Iris pigment epithelial cell (primary cell): ENCODE measurements around the gene CHSY3.

ENCODE experiments used
- DNase-seq: peaks from one replicate; pipeline ENCODE4 v3.0.0-alpha.2; 2011; ENCODE audit warnings: low read depth

CHSY3 gene

DNA sequence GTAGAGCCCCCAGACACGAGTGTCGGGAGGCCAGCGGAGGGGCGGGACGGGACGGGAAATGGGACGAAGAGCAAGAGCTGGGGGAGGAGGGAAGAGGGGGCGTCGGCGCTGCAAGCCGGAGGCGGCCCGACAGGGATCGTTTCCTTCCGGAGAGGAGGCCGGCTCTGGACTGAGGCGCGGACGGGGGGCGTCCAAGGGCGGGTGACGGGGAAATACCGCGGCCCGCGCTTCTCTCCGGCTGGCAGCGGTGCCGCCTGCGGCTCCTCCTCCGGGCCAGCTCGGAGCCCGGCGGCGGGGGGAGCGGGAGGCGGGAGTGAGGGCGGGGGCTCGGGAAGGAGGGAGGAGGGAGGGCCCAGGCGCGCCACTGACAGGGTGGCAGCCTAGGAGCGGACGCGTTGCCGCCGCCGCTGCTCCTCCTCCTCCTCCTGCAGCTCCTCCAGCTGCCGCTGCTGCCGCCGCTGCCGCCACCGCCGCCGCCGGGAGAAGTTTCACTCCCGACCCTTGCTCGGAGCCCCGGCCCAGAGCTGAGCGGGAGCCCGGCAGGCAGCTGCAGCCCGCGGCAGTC lies at the start of gene CHSY3:
TSS of gene CHSY3 (plus strand) at position 364 of the 565 bp plus-strand sequence.
- peak; percentile 71 for DNase-seq

DNA sequence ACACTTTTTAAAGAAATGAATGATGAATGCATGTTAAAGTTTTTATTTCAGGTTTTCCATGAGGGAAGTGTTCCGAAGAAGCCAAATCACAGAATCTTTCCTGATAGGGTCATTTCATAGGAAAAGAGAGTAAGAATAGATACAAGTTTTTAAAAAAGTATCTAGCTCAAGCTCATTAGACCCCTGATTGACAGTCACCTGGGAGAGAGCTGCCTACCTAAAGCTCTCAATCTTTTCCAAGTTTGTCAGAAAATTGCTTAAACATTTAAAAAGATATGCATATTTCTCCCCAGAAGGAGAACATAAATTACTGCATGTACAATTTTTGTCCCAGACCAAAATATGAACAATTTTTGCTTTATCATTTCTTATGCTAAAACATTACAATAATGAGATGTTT lies 47.9 kb upstream of the CHSY3 start:
- no peak for DNase-seq

DNA sequence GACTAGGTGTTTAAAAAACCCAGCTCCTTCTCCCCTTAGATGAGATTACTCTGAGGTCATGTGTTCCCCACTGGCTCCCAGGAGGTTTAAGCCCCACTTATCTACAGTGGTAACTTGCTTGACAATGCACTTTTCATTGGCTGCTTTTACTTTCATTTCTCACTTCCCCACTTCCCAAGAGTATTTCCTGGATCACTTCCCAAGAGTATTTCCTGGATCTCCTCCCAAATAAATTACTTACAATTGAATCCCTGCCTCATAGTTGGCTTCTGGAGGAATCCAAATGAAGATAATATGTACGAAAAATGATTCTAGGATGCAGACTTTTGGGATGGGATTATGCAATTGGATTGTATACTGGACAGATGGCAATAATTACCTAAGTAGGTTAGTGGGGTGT lies 47.1 kb upstream of the CHSY3 start:
- no peak for DNase-seq

DNA sequence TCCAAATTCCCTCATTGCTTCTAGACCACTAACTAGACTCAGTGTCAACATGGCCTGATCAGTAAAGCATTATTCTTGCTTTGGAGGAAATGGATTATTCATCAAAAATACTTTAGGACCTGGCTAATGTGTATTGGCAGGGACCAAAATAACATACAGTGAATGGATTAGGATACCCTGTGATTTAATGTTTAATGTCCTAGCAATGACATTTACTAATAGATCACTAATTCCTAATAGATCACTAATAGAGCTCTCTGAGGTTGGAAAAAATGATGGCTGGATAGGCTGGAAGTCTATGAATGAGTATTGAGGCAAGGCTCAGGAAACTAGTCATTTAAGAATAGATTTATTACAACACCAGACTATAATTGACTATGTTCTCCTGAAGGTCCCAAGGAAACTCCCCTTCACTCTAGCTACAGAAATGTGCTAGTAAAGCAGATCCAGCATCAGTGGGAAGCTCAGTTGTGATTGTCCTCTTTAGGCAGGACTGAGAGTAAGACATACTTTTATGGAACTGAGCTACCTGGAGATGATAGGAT lies 46.1 kb upstream of the CHSY3 start:
- no peak for DNase-seq

DNA sequence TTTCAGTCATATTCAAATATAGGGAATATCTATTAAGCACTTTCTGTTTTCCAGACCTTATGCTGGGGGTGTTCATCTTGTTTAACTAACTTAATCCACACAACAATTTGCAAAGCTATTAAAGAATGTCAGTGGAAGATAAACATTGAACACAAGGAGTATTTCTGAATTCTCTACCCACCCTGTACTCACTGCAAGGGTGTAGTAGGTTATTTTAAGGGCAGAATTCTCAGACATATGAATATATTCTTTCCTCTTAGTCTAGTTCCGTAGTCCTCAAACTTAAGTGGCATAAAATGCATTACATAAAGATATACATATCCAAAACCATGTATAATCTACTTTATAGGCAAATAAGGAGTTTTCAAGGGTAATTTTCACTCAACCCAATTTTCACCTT lies 19.9 kb upstream of the CHSY3 start:
- DNase-seq: no peak

DNA sequence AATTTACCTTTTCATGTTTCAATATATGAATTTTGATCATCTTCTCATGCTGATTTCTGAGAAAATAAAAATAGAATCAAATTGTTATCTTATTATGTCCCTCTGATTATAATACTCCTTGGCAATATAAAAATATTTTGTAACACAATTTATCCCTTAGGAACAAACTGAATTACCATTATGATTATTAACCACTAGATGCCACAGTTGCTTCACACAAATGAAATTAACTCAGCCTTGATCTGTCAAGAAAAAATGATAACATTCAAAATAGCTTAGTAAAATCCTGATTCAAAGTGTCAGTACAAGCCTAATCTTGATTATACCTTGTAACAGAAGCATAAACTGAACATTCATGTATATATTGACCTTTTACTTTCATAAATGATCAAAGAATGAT lies 4.8 kb upstream of the CHSY3 start:
- DNase-seq: peak; percentile 37

DNA sequence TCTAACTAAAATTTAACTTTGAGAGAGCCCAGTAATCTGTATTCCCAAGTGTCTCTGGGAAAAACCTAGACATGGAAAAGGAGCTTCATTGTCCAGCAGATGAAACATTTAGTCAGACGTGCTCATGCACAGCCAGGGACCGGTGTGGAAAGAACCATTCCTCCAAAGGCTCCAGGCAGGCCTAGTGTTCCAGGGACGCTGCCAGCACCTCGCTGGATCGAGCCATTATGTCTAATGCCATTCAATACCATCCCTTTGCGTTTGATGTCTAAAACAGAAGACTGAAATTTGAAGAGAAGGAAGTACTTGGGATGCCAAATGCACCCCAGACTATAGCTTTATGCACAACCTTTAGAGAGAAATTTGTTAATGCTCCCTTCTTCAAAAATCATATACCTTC lies 1.4 kb upstream of the CHSY3 start:
- no peak for DNase-seq

DNA sequence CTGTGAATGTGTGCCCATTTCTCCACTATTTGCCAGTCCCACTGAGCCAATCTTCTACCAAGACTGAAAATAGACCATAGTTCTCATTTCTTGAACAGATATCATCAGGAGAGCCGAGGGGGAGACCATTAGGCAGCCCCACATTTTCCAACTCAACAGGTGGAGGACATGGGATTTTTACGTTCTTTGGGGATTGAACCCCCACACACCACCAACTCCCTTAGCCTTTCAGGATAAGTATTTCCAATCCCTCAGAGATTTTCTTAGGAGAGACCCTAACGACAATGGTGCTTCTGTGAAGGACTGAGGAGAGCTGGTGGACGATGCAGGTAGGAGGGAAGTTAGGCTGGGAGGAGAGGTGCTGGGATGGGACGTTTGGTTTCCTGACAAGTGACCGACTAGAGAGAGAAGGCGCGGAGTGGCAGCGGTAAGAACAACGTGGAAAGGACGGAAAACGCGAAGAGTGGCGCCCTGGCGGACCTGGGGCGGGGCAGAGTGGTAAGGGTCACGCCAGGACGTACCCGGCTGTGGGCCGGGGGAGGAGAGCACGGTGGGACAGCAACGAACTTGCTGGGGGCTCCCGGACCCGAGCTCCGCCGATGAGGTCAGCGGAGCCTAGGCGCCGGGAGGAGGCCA lies 681 bp upstream of the CHSY3 start:
- no peak for DNase-seq

DNA sequence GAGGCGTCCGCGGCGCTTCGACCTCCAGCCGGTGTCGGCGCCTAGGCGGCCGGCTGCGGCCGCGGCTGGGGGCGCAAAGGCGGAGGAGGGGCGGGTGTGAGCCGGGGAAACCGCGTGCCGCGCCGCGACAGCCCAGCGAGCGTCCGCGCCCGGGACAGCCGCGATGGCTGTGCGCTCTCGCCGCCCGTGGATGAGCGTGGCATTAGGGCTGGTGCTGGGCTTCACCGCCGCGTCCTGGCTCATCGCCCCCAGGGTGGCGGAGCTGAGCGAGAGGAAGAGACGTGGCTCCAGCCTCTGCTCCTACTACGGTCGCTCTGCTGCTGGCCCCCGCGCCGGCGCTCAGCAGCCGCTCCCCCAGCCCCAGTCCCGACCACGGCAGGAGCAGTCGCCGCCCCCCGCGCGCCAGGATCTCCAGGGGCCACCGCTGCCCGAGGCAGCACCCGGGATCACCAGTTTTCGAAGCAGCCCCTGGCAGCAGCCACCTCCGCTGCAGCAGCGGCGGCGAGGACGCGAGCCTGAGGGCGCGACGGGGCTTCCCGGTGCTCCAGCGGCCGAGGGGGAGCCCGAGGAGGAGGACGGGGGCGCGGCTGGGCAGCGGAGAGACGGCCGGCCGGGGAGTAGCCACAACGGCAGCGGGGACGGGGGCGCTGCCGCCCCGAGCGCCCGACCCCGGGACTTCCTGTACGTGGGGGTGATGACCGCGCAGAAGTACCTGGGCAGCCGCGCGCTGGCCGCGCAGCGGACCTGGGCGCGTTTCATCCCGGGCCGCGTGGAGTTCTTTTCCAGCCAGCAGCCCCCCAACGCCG lies 605 bp downstream of the CHSY3 start:
- peak; percentile 13 for DNase-seq

DNA sequence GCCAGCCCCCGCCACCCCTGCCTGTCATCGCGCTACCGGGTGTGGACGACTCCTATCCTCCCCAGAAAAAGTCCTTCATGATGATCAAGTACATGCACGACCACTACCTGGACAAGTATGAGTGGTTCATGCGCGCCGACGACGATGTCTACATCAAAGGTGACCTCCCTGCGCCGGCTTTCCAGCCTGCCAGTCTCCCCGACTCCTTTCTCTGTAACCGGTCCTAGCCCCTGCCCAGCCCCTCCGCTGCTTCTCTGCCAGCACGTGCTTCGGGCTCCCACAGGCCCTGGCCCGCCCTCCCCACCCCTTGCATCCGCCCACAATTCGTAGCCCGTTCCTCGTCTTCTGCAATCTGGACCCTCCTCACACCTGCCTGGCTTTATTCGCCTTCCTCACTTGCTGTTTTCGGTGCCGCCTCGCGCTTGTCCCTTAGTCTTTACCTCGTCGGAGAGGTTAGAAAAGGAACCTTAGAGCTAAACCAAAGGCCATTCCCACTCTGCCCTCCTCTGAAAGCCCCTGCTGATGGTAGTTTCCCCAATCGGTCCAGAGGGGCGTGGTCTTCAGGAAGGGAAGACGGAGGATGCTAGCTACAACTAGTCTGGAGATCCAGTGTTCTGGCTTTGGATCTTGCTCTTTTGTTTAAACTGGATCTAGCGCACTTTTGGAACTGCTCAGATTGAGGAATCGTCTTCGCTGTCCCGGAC lies 1.4 kb downstream of the CHSY3 start:
- DNase-seq: peak; percentile 9

DNA sequence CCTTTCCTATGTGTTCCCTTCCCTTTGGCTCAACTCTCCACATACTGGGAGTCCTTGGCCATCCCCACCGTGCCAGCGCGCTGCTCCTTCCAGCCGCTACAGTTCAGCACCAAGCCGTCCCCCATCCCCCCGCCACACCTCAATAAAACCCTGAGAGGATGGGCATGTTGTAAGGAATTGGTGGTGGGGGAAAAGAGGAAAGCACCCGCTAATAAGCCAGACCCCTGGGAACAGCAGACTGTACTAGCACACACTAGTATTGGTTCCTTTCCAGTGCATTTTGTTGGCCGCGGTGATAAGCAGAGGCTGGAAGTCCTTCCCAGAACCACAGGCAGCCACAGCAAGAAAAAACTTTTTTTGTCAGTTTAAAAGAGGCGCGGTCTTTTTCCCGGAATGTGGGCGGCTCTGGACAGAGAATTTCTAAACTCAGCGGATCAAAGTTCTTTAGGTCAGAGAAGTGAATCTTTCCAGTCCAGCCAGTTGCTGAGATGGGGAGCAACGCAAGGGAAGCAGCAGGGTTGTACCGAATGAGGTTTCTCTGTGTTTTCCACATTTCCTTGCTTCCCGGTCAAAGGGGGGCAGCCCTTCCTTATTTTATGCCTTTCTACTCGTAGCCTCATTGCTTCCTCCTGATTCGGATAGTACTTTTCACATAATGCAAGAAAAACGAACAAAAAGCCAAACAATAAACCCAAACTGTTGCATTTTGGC lies 2.1 kb downstream of the CHSY3 start:
- peak; percentile 39 for DNase-seq

DNA sequence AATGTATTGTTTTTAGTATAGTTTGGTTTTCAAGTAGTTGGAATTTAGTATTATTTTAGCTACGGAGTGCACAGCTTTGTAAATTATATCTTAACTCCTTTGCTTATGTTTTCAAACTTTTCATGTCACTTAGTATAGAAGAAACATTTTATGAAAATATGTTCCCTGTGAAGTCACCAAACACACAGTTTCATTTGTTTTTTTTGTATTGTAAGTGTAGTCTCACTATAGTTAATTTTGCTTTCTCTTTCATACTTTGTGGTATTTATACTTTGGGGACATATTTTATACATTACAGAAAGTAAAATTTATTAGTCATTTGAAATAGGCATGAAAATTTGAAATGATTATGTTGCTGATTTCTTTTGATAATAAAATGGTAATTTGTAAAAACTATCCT lies 5.0 kb downstream of the CHSY3 start:
- no peak for DNase-seq

DNA sequence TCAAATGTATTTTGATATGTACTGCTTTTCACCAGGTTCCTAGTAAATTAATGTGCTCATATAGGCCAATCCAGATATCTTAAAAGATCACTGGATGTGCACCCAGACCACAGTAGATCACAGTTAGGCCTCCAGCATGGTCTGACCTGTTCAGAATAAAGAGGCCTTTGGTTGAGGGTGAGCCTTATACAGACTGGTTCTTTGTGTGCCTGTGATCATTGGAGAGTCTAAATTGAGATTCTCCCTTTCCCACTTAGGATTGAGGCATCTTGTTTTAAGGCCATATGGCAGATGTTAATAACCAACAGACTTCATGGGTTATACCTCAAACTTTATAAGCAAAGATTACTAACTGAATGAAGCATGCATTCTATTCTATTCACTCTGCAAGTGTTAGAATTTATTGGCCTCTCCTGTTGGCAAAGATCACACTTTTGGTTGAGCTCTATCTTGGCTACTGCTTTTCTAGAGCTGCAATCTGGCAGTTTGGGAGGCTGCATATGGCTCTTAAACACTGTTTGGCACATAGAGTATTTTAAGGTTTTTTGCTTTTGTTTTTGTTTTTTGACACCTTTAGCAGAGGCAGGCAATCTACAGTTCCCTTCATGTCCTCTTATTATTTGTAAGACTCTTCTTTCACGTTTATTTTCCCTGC lies 8.5 kb downstream of the CHSY3 start:
- no peak for DNase-seq

DNA sequence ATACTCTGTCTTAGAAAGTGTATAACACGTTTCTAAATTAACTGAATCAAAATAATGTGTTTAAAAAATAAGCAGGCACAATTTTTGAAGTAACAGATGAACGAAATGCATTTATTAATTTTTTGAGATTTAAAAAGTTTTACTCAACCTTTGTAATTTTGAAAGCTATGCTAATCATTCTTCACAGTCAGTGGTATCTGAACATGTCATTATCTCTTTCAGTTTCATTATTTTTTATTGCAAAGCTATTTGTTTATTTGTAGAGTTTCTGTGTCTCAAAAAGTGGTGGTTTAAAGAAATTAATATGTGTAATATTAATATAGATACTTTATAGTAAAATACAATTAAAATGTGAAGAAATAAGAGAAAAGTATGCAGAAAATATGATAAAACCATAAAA lies 11.2 kb downstream of the CHSY3 start:
- DNase-seq: no peak

DNA sequence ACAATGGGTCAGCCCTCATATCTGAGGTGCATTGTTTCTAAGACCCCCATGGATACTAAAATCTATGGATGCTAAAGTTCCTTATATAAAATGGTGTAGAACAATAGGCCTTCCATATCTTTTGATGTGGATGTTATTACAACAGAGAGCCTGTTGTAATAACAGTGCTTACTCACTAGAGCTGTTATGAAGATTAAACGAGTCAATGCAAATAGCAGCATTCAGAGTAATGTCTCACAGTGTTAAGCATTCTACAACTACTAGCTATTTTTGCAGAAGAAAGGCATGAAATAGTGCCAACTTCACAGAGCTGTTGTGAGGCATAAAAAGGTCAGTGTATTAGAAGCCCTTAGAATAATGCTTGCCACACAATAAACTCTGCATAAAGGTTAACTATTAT lies 13.0 kb downstream of the CHSY3 start:
- peak; percentile 24 for DNase-seq

DNA sequence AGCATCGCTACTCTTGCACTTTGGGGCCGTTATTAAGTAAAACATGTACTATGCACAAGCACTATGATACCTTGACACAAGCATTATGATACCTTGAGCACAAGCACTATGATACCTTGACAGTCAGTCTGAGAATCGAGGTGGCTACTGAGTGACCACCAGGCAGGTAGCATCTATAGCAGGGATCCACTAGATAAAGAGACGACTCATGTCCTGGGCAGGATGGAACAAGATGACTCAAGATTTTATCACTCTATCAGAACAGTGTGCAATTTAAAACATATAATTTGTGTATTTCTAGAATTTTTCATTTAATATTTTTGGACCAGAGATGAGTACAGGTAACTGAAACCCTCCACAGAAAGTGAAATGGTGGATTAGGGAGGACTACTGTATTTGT lies 16.9 kb downstream of the CHSY3 start:
- DNase-seq: no peak

DNA sequence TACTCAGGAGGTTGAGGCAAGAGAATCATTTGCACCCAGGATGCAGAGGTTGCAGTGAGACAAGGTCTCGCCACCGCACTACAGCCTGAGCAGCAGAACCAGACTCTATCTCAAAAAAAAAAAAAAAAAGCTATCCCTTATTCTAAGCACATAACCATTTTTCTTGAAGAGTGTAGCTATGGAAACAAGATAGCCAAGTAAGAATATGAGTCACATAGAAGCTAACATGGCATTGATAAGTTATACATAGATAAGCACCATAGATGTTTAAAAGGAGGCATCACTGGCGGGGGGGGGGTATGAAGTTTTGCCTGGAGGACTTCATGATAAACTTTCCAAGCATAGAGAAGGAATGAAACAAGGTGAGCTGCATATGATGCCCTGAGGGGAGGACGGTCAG lies 26.0 kb downstream of the CHSY3 start:
- no peak for DNase-seq

DNA sequence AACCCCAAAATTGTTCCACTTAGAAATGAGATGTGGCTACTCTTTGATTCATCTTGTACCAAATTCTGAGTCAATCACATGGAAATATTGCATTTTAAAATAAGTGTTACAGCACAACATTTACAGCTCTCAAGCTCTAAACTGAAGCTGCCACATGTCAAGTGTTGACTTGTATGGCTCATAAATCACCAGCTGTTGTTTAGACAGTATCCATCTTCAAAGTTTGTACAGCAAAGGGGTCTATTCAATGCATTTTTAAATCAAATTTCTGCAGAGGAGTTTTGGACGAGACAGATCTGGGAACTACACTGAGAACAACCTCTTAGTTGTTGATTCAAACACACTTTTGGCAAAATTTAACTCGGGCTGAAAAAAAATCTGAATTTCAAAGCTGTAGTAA lies 31.4 kb downstream of the CHSY3 start:
- no peak for DNase-seq

DNA sequence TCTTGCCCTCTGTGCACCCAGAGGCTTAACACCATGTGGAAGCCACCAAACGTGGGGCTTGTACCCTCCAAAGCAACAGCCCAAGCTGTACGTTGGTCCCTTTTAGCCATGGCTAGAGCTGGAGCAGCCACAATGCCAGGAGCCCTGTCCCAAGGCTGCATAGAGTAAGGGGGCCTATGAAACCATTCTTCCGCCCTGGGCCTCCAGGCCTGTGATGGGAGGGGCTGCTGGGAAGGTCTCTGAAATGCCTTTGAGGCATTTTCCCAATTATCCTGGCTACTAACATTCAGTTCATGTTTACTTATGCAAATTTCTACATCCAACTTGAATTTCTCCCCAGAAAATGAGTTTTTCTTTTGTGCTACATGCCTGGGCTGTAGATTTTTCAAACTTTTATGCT lies 33.8 kb downstream of the CHSY3 start:
- no peak for DNase-seq

DNA sequence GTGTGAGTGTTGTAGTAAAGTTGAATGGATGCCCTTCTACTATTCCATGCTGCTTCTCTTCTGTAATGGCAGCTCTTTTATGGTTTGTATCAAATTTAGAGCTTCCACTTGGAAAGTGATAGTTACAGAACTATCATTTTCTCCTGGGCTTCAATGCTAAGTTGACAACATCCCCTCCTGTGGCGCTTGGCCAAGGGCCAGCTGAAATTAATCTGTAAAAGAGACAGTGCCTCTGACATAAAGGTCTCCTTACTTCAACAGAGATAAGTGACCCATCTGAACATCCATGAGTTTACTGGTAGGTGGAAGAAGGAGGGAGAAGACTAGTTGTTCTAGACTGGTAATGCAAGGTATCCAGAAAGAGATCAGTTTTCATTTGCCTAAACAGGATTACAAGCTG lies 39.7 kb downstream of the CHSY3 start:
- no peak for DNase-seq

DNA sequence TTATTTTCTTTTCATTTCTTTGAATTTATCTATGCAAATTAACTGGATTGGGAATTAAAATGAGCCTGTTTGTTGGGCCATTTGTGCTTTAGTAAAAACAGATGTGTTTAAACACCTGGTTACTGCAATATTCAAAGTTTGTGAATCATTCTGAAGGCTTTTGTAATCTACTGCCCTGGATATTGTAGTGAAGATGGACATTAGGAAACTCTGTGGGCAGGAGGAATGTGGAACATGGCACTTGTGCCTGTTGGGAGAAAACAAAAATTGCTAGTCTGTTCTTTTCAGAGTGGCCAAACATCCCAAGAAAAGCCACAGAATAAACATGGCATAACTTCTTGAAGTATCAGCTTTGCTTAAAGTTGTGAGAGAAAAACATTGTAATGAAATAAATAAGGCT lies 40.8 kb downstream of the CHSY3 start:
- peak; percentile 78 for DNase-seq
